GM06990 (cell line): ENCODE results near the gene ZNF865.
A peak's percentile ranks its signal among the peaks of the same experiment; 100 is the strongest.

ENCODE experiments used
- DNase-seq: peaks from one replicate; pipeline ENCODE4 v3.0.0-alpha.2; 2011; ENCODE audit not compliant: insufficient read length; ENCODE audit errors: extremely low read depth
- H3K27me3 ChIP-seq: replicated peaks from 2 replicates; pipeline ENCODE4 v1.6.0; 2011; ENCODE audit warnings: low read length; ENCODE audit not compliant: control insufficient read depth, insufficient read depth
- H3K36me3 ChIP-seq: 2 replicates; pipeline ENCODE4 v1.5.1; 2011; ENCODE audit warnings: low read length; ENCODE audit not compliant: control insufficient read depth, insufficient read depth
- H3K4me3 ChIP-seq: replicated peaks from 2 replicates; pipeline ENCODE4 v1.5.1; 2011; ENCODE audit warnings: low read depth, mild to moderate bottlenecking, control low read depth, low read length
- TF ChIP-seq, protein P1 (sequence below): IDR thresholded peaks from 2 replicates; pipeline ENCODE4 v1.5.1; 2011; ENCODE audit warnings: low read length, control low read depth, mild to moderate bottlenecking, inconsistent platforms; ENCODE audit not compliant: insufficient read depth, poor library complexity, severe bottlenecking

Gene ZNF865

DNA sequence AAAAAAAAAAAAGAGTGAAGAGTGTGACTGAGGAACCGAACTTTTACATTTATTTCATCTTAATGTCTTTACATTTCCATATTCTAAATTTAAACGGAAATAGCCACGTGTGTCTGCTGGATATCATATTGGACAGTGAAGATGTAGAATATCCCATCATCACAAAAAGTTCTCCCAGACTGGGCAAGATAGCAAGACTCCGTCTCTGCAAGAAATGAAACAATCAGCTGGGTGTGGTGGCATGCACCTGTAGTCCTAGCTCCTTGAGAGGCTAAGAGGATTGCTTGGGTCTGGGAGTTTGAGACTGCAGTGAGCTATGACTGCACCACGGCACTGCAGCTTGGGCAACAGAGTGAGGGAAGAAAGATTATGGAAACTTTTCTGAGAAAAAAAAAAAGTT is 28.7 kb upstream of the ZNF865 start:
- TF ChIP-seq, protein P1, sequence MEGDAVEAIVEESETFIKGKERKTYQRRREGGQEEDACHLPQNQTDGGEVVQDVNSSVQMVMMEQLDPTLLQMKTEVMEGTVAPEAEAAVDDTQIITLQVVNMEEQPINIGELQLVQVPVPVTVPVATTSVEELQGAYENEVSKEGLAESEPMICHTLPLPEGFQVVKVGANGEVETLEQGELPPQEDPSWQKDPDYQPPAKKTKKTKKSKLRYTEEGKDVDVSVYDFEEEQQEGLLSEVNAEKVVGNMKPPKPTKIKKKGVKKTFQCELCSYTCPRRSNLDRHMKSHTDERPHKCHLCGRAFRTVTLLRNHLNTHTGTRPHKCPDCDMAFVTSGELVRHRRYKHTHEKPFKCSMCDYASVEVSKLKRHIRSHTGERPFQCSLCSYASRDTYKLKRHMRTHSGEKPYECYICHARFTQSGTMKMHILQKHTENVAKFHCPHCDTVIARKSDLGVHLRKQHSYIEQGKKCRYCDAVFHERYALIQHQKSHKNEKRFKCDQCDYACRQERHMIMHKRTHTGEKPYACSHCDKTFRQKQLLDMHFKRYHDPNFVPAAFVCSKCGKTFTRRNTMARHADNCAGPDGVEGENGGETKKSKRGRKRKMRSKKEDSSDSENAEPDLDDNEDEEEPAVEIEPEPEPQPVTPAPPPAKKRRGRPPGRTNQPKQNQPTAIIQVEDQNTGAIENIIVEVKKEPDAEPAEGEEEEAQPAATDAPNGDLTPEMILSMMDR = no peak

DNA sequence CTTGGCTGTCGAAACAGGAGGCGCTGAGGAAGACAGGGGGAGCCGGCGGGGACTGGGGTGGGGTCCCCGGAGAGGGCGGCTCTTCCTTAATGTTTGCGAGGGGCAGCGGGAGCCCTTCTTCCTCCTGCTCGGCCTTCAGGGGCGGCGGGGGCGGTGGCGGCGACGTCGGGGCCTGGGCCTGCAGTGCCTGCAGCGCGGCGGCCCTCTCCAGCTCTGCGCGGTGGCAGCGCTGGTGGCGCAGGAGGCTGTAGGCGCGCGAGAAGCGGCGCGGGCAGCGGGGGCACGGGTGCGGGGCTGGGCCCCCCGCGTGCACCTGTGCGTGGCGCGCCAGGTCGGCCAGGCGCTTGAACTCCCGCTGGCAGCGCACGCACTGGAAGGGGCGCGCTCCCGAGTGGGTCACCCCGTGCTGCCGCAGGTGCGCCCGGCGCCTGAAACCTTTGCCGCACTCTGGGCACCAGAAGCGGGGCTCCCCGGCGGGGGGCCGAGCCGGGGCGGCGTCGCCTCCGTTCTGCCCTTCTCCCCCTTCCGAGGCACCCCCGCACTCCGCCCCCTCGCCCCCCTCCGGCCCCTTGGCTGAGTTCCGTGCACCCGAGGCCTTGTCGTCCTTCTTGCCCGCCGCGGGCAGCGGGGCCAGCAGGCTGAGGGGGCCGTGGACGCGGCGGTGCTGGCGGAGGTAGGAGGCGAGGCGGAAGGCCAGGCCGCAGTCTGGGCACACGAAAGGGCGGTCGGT is 27.3 kb upstream of the ZNF865 start:
- TF ChIP-seq, protein P1 = no peak
- no peaks in the 10 kb centered on the region for H3K27me3 ChIP-seq
- peaks cover 2% of the 10 kb centered on the region for H3K36me3 ChIP-seq
- no peak overlapping the region for H3K4me3 ChIP-seq
- DNase-seq = no peak

More for the DNA sequence above, 28.7 kb upstream of the ZNF865 start:
- Histone ChIP-seq H3K27me3 (no peaks in the 10 kb centered on the region), H3K4me3 (no peak overlapping the region), H3K36me3 (peaks cover 2% of the 10 kb centered on the region)
- no peak for DNase-seq

DNA sequence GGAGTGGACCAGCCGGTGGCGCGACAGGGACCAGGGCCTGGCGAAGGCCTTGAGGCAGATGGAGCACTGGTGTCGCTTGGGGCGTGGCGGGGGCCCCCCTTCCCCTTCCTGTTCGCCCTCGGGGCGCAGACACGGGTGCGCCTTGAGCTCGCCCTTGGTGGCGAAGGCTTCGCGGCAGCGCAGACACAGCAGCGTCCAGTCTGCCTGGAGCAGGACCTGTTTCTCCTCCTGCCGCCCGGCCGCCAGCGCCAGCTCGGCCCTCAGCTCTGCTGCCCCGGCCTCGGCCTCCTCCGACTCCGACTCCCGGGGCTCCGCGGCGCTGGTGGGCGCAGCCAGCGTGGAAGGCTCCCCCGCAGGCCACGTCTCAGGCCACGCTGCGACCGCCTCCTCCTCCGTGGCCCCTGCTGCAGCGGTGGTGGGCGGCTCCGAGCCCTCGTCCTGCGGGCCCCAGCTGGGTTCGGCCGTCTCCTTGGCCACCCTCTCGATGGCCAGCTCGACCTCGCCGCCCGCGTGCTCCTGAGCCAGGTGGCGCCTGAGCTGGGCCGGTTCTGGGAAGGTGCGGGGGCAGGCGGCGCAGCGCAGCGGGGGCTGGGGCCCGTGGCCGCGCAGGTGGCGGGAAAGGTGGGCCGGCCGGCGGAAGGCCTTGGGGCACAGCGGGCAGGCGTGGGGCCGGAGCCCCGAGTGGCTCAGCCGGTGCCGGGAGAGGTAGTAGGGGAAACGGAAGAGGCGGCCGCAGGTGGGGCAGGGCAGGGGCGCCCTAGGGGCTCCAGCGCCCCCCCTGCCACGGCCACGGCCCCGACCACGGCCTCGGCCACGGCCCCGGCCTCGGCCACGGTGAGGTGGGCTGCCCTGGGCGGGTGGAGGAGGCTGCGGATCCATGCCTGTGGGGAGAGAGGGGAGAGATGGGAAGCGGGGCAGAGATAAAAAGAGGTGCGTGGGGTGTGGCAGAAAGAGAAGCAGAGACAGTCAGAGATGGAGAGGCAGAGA is 26.4 kb upstream of the ZNF865 start:
- TF ChIP-seq, protein P1 = no peak
- H3K4me3 ChIP-seq = no peak overlapping the region; the same call in 1 of the 2 replicates

GRCh38 chr19:55579766-55580621 is 25.5 kb upstream of the ZNF865 start:
- peaks cover 2% of the 10 kb centered on the region for H3K36me3 ChIP-seq
- no peaks in the 10 kb centered on the region; the same call in 1 of the 2 replicates for H3K27me3 ChIP-seq
- H3K4me3 ChIP-seq = peak overlapping the region; percentile 85
- TF ChIP-seq, protein P1 = no peak
- DNase-seq = no peak

More for the DNA sequence above, 26.4 kb upstream of the ZNF865 start:
- no peaks in the 10 kb centered on the region for H3K27me3 ChIP-seq
- no peak for DNase-seq
- H3K36me3 ChIP-seq = peaks cover 2% of the 10 kb centered on the region

- DNase-seq = peak; percentile 83
- H3K4me3 ChIP-seq = peak within 1 kb of the TSS; percentile 85
- no peaks in the 10 kb centered on the region; the same call in 1 of the 2 replicates for H3K27me3 ChIP-seq
- H3K36me3 ChIP-seq = peaks cover 2% of the 10 kb centered on the region
- TF ChIP-seq, protein P1 = no peak
Observed at GRCh38 chr19:55580628-55581144, 24.8 kb upstream of the ZNF865 start, which contains the start of gene ZNF579. Gene ZNF579 (minus strand): TSS chr19:55580848. CDS start chr19:55579639, 1,209 bp downstream.
